B cell (primary cell): Measurements from ENCODE around the gene RCE1. TPM values are rescaled to one million over a fixed set of nuclear protein-coding genes. Genes with fewer than 3 reads are reported as not detected.

ENCODE experiments used
- ATAC-seq: fragments of 200-7000 bp; cut with Tn5 transposase; one replicate; pipeline ENCODE4 v1.10.0; 2021; ENCODE audit warnings: low read depth, mild to moderate bottlenecking, moderate number of reproducible peaks, moderate library complexity
- CTCF ChIA-PET: fragments of 350-600 bp; sonication (Branson Sonifier 250); formaldehyde crosslinking; loops from one replicate; lab custom pipeline; 2021; ENCODE audit warnings: antibody characterized with exemption, inconsistent platforms; lab: Charles Lee
- POLR2A ChIA-PET: fragments of 350-600 bp; sonication (Branson Sonifier 250); formaldehyde crosslinking; loops from one replicate; lab custom pipeline; 2021; ENCODE audit warnings: antibody characterized with exemption; lab: Charles Lee
- DNase-seq: peaks from one replicate; pipeline ENCODE4 v3.0.0; 2013
- H2AFZ ChIP-seq: 2 replicates; pipeline ENCODE4 v1.6.1; 2012; ENCODE audit warnings: mild to moderate bottlenecking, low read depth, low read length; ENCODE audit not compliant: insufficient read depth, poor library complexity, severe bottlenecking
- H3K27ac ChIP-seq, 2 donors: 1 replicate in 1 of 2; 2 replicates in 1 of 2; pipeline ENCODE4 v1.5.1; 2012 to 2013; ENCODE audit warnings: low read length in 2 of 2, mild to moderate bottlenecking in 2 of 2, moderate library complexity in 1 of 2
- H3K27me3 ChIP-seq, 4 experiments: fragments of 200-600 bp in 1 of 4; sonication (generic) in 1 of 4; replicated peaks in 1 of 4; 1 replicate in 2 of 4; 2 replicates in 2 of 4; pipeline versions ENCODE4 v1.6.1 to v1.7.0; 2013 to 2016; ENCODE audit warnings: low read length in 3 of 4, mild to moderate bottlenecking in 2 of 4, mixed read lengths in 1 of 4, moderate library complexity in 1 of 4; ENCODE audit not compliant: insufficient read depth in 4 of 4, control insufficient read depth in 3 of 4; ENCODE audit errors: control extremely low read depth in 1 of 4
- H3K36me3 ChIP-seq, 2 experiments: replicated peaks in 1 of 2; 1 replicate in 1 of 2; 2 replicates in 1 of 2; pipeline versions ENCODE4 v1.6.1 to v1.7.1; 2013; ENCODE audit warnings: low read length in 1 of 2; ENCODE audit not compliant: insufficient read depth in 2 of 2, control insufficient read depth in 1 of 2; ENCODE audit errors: control extremely low read depth in 1 of 2, extremely low read depth in 1 of 2
- H3K4me1 ChIP-seq, 2 donors: fragments of 200-600 bp in 1 of 2; sonication (generic) in 1 of 2; 1 replicate in 1 of 2; 2 replicates in 1 of 2; pipeline versions ENCODE4 v1.5.1 to v1.6.1; 2013 to 2017; ENCODE audit warnings: low read length in 2 of 2; ENCODE audit not compliant: control insufficient read depth in 2 of 2, insufficient read depth in 2 of 2
- H3K4me2 ChIP-seq: replicated peaks from 2 replicates; pipeline ENCODE3; 2012; ENCODE audit warnings: mild to moderate bottlenecking, low read depth, low read length; ENCODE audit not compliant: poor library complexity, severe bottlenecking
- H3K4me3 ChIP-seq, 5 experiments: fragments of 200-600 bp in 1 of 5; sonication (generic) in 1 of 5; 1 replicate in 3 of 5; 2 replicates in 2 of 5; pipeline versions ENCODE4 v1.5.1 to v1.7.0; 2011 to 2016; ENCODE audit warnings: low read length in 4 of 5, mild to moderate bottlenecking in 4 of 5, low read depth in 2 of 5, control low read depth in 1 of 5, moderate library complexity in 1 of 5; ENCODE audit not compliant: insufficient read depth in 1 of 5; ENCODE audit errors: control extremely low read depth in 1 of 5, extremely low read depth in 1 of 5
- H3K79me2 ChIP-seq: fragments of 200-600 bp; sonication (generic); one replicate; pipeline ENCODE4 v1.6.0; 2016; ENCODE audit warnings: low read length; ENCODE audit not compliant: control insufficient read depth, insufficient read depth
- H3K9ac ChIP-seq: fragments of 200-600 bp; sonication (generic); 2 replicates; pipeline ENCODE4 v1.6.1; 2017; ENCODE audit warnings: mild to moderate bottlenecking, low read length, moderate library complexity
- H3K9me3 ChIP-seq, 3 donors: one replicate each; pipeline versions ENCODE4 v1.6.1 to v1.7.1; 2013; ENCODE audit warnings: low read length in 2 of 3; ENCODE audit not compliant: control insufficient read depth in 2 of 3, insufficient read depth in 1 of 3; ENCODE audit errors: control extremely low read depth in 1 of 3
- H4K20me1 ChIP-seq: 2 replicates; pipeline ENCODE4 v1.6.0; 2012; ENCODE audit warnings: mild to moderate bottlenecking, low read length; ENCODE audit not compliant: insufficient read depth, control insufficient read depth, poor library complexity, severe bottlenecking
- H3K27ac Mint-ChIP-seq: one replicate; pipeline ENCODE4 v1.8.0; 2021; ENCODE audit warnings: mixed read lengths
- H3K27me3 Mint-ChIP-seq: one replicate; pipeline ENCODE4 v1.8.0; 2021; ENCODE audit warnings: mixed read lengths
- H3K4me1 Mint-ChIP-seq: one replicate; pipeline ENCODE4 v1.8.0; 2021; ENCODE audit warnings: mixed read lengths
- H3K4me3 Mint-ChIP-seq: one replicate; pipeline ENCODE4 v1.8.0; 2021; ENCODE audit warnings: mixed read lengths
- H3K9me3 Mint-ChIP-seq: one replicate; pipeline ENCODE4 v1.8.0; 2022; ENCODE audit warnings: mixed read lengths; ENCODE audit not compliant: insufficient read depth
- CTCF ChIP-seq: fragments of 200-600 bp; IDR thresholded peaks from one replicate; pipeline ENCODE4 v1.8.0; 2022; ENCODE audit warnings: antibody characterized with exemption, mild to moderate bottlenecking
- EZH2 ChIP-seq: IDR thresholded peaks from 2 replicates; pipeline ENCODE4 v1.6.1; 2012; ENCODE audit warnings: borderline replicate concordance, low read depth, mild to moderate bottlenecking, moderate library complexity, low read length; ENCODE audit not compliant: insufficient read depth, poor library complexity, severe bottlenecking
- WGBS: methylation state at CpG from one replicate; pipeline ENCODE4 v1.1.5; 2013; ENCODE audit warnings: missing lambda C conversion rate; ENCODE audit not compliant: insufficient coverage; 5-methylcytosine and 5-hydroxymethylcytosine counted together
- intact Hi-C: fragments of 100-400 bp; cut with micrococcal nuclease; formaldehyde crosslinking; loops from one replicate; pipeline ENCODE4 v1.10.0; 2022
- polyA plus RNA-seq: library from polyadenylated mRNA; depleted of rRNA; stranded (reverse); fragments of >200 nt; gene quantifications from 2 replicates; pipeline ENCODE4 v1.2.3, GENCODE V29; 2012
- total RNA-seq, 2 donors: library from RNA; stranded (reverse); fragments of 120-200 nt in 1 of 2; gene quantifications; 1 replicate in 1 of 2; 2 replicates in 1 of 2; pipeline versions ENCODE4 v1.2.3 to v1.2.4, GENCODE V29; 2013 to 2022

RCE1 gene
- total and polyA plus RNA-seq, 2 donors (not counting 1 experiment from before 2014, with no cell fraction given) = 31.6 to 59.7 TPM

GRCh38 chr11:66800720-66801428 is 42.4 kb upstream of the RCE1 start:
- Mint-ChIP-seq H3K27me3 (no peaks in the 10 kb centered on the region), H3K27ac (peak overlapping the region; percentile 83), H3K4me3 (peak overlapping the region; percentile 52), H3K4me1 (peaks cover 54% of the 10 kb centered on the region), H3K9me3 (no peaks in the 10 kb centered on the region)
- H3K27ac ChIP-seq = peak overlapping the region; percentile 78 to 91
- H3K4me3 ChIP-seq = peak overlapping the region in 1 of 5 experiments; percentile 5
- POLR2A ChIA-PET = interaction anchor here (0.6 to 1.0 kb wide), 3 partner anchors 9 to 500 kb away, joined by 4 to 8 read pairs (median 5); partner anchors contain the start of gene RBM4B
- no peaks in the 10 kb centered on the region for H4K20me1 ChIP-seq
- DNase-seq = peak; percentile 62
- H2AFZ ChIP-seq = peak overlapping the region; percentile 76
- H3K9ac ChIP-seq = peak overlapping the region; percentile 46
- H3K4me1 ChIP-seq = peaks cover 64 to 69% of the 10 kb centered on the region in 2 donors
- H3K79me2 ChIP-seq = peaks cover 12% of the 10 kb centered on the region
- no peaks in the 10 kb centered on the region for H3K27me3 ChIP-seq
- no peak for TF ChIP-seq CTCF
- TF ChIP-seq EZH2 = no peak
- peak overlapping the region; percentile 70 for H3K4me2 ChIP-seq
- H3K36me3 ChIP-seq = peaks cover 2 to 13% of the 10 kb centered on the region in 2 experiments
- 32% methylated on average over 2 of the region's 5 CpGs for WGBS
- peak; percentile 75 for ATAC-seq
- H3K9me3 ChIP-seq = peaks cover 0 to 3% (median 0%) of the 10 kb centered on the region in 3 donors
- CTCF ChIA-PET = interaction anchor here (0.6 to 1.4 kb wide), 4 partner anchors 9 to 123 kb away, joined by 3 to 5 read pairs (median 4); partner anchors contain the start of gene RBM4B
- intact Hi-C loops = loop anchor here (2.0 kb wide), 1 partner anchor 56 kb away; a partner anchor contains a TSS

GRCh38 chr11:66809592-66809991 is 33.6 kb upstream of the RCE1 start:
- 100% methylated on average over 1 of the region's 3 CpGs for WGBS
- POLR2A ChIA-PET = no interaction called here

More at GRCh38 chr11:66809592-66809991, 33.6 kb upstream of the RCE1 start:
- no peak for ATAC-seq
- no peaks in the 10 kb centered on the region for H3K9me3 Mint-ChIP-seq
- Histone ChIP-seq H3K36me3 (peaks cover 2 to 26% of the 10 kb centered on the region in 2 experiments), H3K27me3 (no peaks in the 10 kb centered on the region), H3K9ac (no peak overlapping the region), H3K4me1 (peaks cover 5 to 6% of the 10 kb centered on the region in 2 donors), H3K27ac (no peak overlapping the region), H2AFZ (no peak overlapping the region), H3K4me3 (no peak overlapping the region), H4K20me1 (no peaks in the 10 kb centered on the region), H3K9me3 (peaks cover 0 to 4% (median 0%) of the 10 kb centered on the region in 3 donors), H3K4me2 (no peak overlapping the region), H3K79me2 (peaks cover 6% of the 10 kb centered on the region)
- TF ChIP-seq CTCF (no peak), EZH2 (no peak)
- H3K4me1 Mint-ChIP-seq = peaks cover 15% of the 10 kb centered on the region
- intact Hi-C loops = no loop called here
- no peak overlapping the region for H3K27ac Mint-ChIP-seq
- no peak for DNase-seq
- no peak overlapping the region for H3K4me3 Mint-ChIP-seq
- CTCF ChIA-PET = no interaction called here
- H3K27me3 Mint-ChIP-seq = no peaks in the 10 kb centered on the region
